A549 (cell line): ENCODE results near the gene ZDHHC11B. TPM values are rescaled to one million over a fixed set of nuclear protein-coding genes. Genes with fewer than 3 reads are reported as not detected.
"Not testable (repeated sequence)": the region's sequence is repeated elsewhere in the genome, so short reads cannot be mapped to it uniquely, and the experiment has no call there.

ENCODE experiments used
- ATAC-seq, 2 experiments: fragments of 200-7000 bp in 1 of 2; fragments of >200 bp in 1 of 2; cut with Nextera tagmentation in 1 of 2; cut with Tn5 transposase in 1 of 2; 3 replicates each; pipeline versions ENCODE4 v1.8.0 to v1.9.1; 2018 to 2020; ENCODE audit warnings: mild to moderate bottlenecking in 1 of 2, moderate library complexity in 1 of 2
- CTCF ChIA-PET: fragments of 300-600 bp; sonication (Branson Sonifier 250); formaldehyde crosslinking; extraction: SDS; loops from one replicate; lab custom pipeline; 2021; ENCODE audit warnings: antibody characterized with exemption, inconsistent platforms; lab: Yijun Ruan, JAX
- POLR2A ChIA-PET: fragments of 350-600 bp; formaldehyde crosslinking; extraction: SDS; loops from one replicate; lab custom pipeline; 2021; ENCODE audit warnings: antibody characterized with exemption, inconsistent platforms; lab: Yijun Ruan, JAX
- DNase-seq, 2 experiments: peaks; one replicate each; pipeline versions ENCODE4 v3.0.0 to v3.0.0-alpha.2; 2011 to 2016; ENCODE audit warnings: low read depth in 1 of 2, low spot score in 1 of 2
- FAIRE-seq: peaks from 2 replicates; lab custom pipeline; 2011; peaks lifted over from hg19 to GRCh38; lab: Jason Lieb, UNC
- H3K27ac ChIP-seq, 2 experiments: fragments of >200 bp; sonication (Bioruptor Twin); formaldehyde crosslinking; 3 replicates each; pipeline ENCODE4 v1.5.1; 2016 to 2017
- H3K4me1 ChIP-seq: fragments of >200 bp; sonication (Bioruptor Twin); formaldehyde crosslinking; 3 replicates; pipeline ENCODE4 v1.6.1; 2016
- H3K4me2 ChIP-seq: fragments of >200 bp; sonication (Bioruptor Twin); formaldehyde crosslinking; 3 replicates; pipeline ENCODE4 v1.6.1; 2016
- H3K4me3 ChIP-seq: fragments of >200 bp; sonication (Bioruptor Twin); formaldehyde crosslinking; 3 replicates; pipeline ENCODE4 v1.5.1; 2016
- H3K9me3 ChIP-seq: fragments of >200 bp; sonication (Bioruptor Twin); formaldehyde crosslinking; 3 replicates; pipeline ENCODE4 v1.6.1; 2016
- CBX8 ChIP-seq: fragments of 200-600 bp; sonication (generic); IDR thresholded peaks from 2 replicates; pipeline ENCODE4 v1.6.1; 2016
- CEBPB ChIP-seq, 2 experiments: fragments of >200 bp in 1 of 2; sonication (Bioruptor Twin) in 1 of 2; formaldehyde crosslinking in 1 of 2; IDR thresholded peaks; 2 replicates each; pipeline ENCODE4 v1.6.1; 2012 to 2016
- EHF ChIP-seq: fragments of 250-450 bp; sonication (Bioruptor Pico); IDR thresholded peaks from 2 replicates; pipeline ENCODE4 v1.5.0; 2020; ENCODE audit warnings: mild to moderate bottlenecking
- ELK1 ChIP-seq: fragments of 150-350 bp; IDR thresholded peaks from 2 replicates; pipeline ENCODE4 v1.6.1; 2014; ENCODE audit warnings: low read depth, mild to moderate bottlenecking, low read length
- FOSB ChIP-seq: fragments of 250-450 bp; sonication (Bioruptor Pico); IDR thresholded peaks from 2 replicates; pipeline ENCODE4 v1.5.0; 2020; ENCODE audit warnings: mild to moderate bottlenecking, moderate library complexity
- GATA3 ChIP-seq: IDR thresholded peaks from 2 replicates; pipeline ENCODE4 v1.6.1; 2012; ENCODE audit warnings: borderline replicate concordance
- HDAC2 ChIP-seq: fragments of 200-600 bp; sonication (generic); IDR thresholded peaks from 2 replicates; pipeline ENCODE4 v1.6.1; 2016
- HOXB13 ChIP-seq: fragments of 250-450 bp; sonication (Bioruptor Pico); IDR thresholded peaks from 2 replicates; pipeline ENCODE4 v1.5.0; 2020; ENCODE audit warnings: low read depth, mild to moderate bottlenecking, moderate library complexity
- POLR2A ChIP-seq: IDR thresholded peaks from 2 replicates; pipeline ENCODE4 v1.6.1; 2012; ENCODE audit warnings: mild to moderate bottlenecking, low read length
- POLR2AphosphoS2 ChIP-seq: conservative IDR thresholded peaks from 2 replicates; pipeline ENCODE4 v1.6.1; 2012; ENCODE audit warnings: low read length, improper control_type of control experiment, inconsistent platforms
- RNF2 ChIP-seq: fragments of 200-600 bp; sonication (generic); IDR thresholded peaks from 2 replicates; pipeline ENCODE4 v1.6.1; 2016; ENCODE audit warnings: low read depth, mild to moderate bottlenecking, antibody characterized with exemption, moderate library complexity, borderline replicate concordance
- SREBF2 ChIP-seq: fragments of 450-650 bp; IDR thresholded peaks from 2 replicates; pipeline ENCODE4 v1.6.1; 2014; ENCODE audit warnings: mild to moderate bottlenecking, moderate library complexity
- TFCP2L1 ChIP-seq: fragments of 250-450 bp; sonication (Bioruptor Pico); IDR thresholded peaks from 2 replicates; pipeline ENCODE4 v1.5.0; 2021; ENCODE audit warnings: mild to moderate bottlenecking
- ZSCAN20 ChIP-seq: fragments of 250-450 bp; sonication (Bioruptor Pico); IDR thresholded peaks from 2 replicates; pipeline ENCODE4 v1.8.0; 2022; ENCODE audit warnings: mild to moderate bottlenecking, moderate library complexity
- WGBS: methylation state at CpG from one replicate; pipeline ENCODE4 v1.1.6; 2017; ENCODE audit errors: missing lambda C conversion rate; 5-methylcytosine and 5-hydroxymethylcytosine counted together
- polyA plus RNA-seq, 4 experiments: library from polyadenylated mRNA; depleted of rRNA in 3 of 4; stranded (reverse); fragments of >200 nt; fragmentation: RNase III in 1 of 4; extraction: RNeasy Plus Mini Kit Qiagen cat#74134 plus additional on column Dnase treatment in 1 of 4; gene quantifications; 2 replicates in 3 of 4; 3 replicates in 1 of 4; pipeline ENCODE4 v1.2.3, GENCODE V29; 2011 to 2017
- TF ChIP-seq, protein P1 (sequence below): fragments of 450-650 bp; IDR thresholded peaks from 2 replicates; pipeline ENCODE4 v1.6.1; 2014; ENCODE audit warnings: antibody characterized with exemption

ZDHHC11B gene
- polyA plus RNA-seq, 2 of the 4 experiments (the other 2 are of a cell fraction): 0.18 to 1.0 TPM

GRCh38 chr5:773517-774264, 10.8 kb downstream of the ZDHHC11B start:
- CTCF ChIA-PET: no interaction called here
- no peak for DNase-seq
- no peak overlapping the region for H3K27ac ChIP-seq
- no peak overlapping the region for H3K4me2 ChIP-seq
- 66% methylated on average over 10 of the region's 12 CpGs for WGBS
- no peak for FAIRE-seq
- TF ChIP-seq ELK1 (no peak), HDAC2 (no peak), HOXB13 (CRISPR knock-in tag) (no peak), ZSCAN20 (CRISPR knock-in tag) (no peak), SREBF2 (no peak), CEBPB (IDR thresholded peaks at IDR 0.05) (no peak), POLR2A (no peak), TFCP2L1 (CRISPR knock-in tag) (no peak), RNF2 (no peak), EHF (no peak), FOSB (no peak), CBX8 (no peak), POLR2AphosphoS2 (no peak), GATA3 (no peak)
- TF ChIP-seq, protein P1, sequence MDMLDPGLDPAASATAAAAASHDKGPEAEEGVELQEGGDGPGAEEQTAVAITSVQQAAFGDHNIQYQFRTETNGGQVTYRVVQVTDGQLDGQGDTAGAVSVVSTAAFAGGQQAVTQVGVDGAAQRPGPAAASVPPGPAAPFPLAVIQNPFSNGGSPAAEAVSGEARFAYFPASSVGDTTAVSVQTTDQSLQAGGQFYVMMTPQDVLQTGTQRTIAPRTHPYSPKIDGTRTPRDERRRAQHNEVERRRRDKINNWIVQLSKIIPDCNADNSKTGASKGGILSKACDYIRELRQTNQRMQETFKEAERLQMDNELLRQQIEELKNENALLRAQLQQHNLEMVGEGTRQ: no peak
- POLR2A ChIA-PET: no interaction called here
- no peak overlapping the region for H3K4me3 ChIP-seq
- no peak for ATAC-seq
- H3K4me1 ChIP-seq: no peaks in the 10 kb centered on the region
- H3K9me3 ChIP-seq: no peaks in the 10 kb centered on the region

DNA sequence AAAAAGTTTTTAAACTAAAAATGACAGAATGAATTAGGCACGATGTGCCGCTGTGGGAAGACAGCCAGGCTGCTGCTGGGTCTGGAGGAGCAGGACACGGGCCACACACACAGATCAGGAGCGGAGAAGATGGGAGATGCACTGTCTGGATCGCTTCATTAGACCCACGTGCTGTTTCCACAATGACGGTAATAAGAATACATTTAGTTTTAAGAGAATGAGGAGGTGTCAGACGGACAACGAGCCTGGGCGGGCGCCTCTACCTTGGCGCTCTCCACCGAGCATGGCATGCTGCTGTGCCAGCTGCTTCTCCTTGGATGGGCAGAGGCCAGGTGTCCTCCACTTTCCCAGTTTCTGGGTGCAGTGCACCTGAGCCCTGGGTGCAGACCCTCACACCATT, 11.6 kb downstream of the ZDHHC11B start:
- H3K4me3 ChIP-seq, H3K4me2 ChIP-seq, H3K4me1 ChIP-seq, H3K9me3 ChIP-seq, DNase-seq, FAIRE-seq, ATAC-seq, H3K27ac ChIP-seq, POLR2A ChIA-PET, CTCF ChIA-PET: not testable (repeated sequence)
- 69% methylated on average over 13 of the region's 13 CpGs for WGBS

DNA sequence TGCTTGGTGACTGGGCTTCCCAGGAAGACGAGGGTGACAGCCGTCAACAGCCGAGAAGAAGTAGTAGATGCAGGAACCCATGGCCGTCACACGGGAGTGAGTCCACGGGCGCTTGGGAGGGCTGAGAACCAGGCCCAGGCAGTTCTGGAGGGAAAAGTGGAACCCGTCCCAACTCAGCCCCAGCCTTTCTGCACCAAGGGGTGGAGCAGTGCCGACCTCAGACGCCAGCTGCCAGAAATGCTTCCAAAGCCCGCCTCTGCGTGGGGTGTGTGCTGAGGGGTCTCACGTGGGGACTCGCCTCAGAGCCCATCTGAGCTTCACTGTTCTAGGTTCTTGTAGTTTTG, 12.0 kb downstream of the ZDHHC11B start:
- H3K27ac ChIP-seq, H3K4me2 ChIP-seq, H3K4me1 ChIP-seq, H3K4me3 ChIP-seq, H3K9me3 ChIP-seq, DNase-seq, POLR2A ChIA-PET, FAIRE-seq, CTCF ChIA-PET: not testable (repeated sequence)
- WGBS: 68% methylated on average over 7 of the region's 14 CpGs
- ATAC-seq: peak in 1 of 2 experiments; percentile 7; a peak in 2 of 6 replicates

DNA sequence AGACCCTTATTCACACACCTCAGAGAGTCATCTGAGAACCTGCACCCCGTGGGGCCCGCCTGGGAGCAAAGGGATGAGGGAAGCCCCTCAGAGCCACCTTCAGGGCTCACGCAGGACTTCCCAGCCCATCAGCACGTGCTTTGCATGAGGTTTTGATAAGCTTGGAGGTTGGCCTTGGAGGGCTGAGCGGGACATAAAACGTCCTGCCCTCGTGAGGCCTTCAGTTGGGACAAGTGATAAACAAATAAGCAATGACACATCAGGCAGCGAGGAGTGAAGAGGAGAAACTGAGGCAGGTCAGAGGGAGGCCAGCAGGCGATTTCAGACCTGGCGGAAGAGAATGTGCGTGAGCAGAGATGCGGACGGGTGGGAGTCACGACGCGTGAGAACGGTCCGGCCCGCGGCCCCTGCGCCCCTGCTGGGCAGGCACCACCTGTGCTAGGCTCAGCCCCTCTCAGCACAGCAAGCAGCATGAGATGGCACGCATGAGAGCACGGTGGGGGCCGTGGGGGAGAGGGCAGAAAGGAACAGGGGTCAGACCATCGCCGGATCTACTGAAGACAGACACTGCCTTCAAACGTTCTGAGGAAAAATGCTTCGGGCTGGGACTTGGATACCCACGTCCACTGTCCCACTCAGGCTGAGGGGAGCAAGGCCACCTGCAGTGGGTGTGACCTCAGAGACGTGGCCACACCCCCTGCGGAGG, 12.5 kb downstream of the ZDHHC11B start:
- H3K9me3 ChIP-seq, H3K4me3 ChIP-seq, ATAC-seq, DNase-seq, H3K4me2 ChIP-seq, POLR2A ChIA-PET, CTCF ChIA-PET, H3K27ac ChIP-seq, H3K4me1 ChIP-seq, FAIRE-seq: not testable (repeated sequence)
- 52% methylated on average over 13 of the region's 31 CpGs for WGBS

DNA sequence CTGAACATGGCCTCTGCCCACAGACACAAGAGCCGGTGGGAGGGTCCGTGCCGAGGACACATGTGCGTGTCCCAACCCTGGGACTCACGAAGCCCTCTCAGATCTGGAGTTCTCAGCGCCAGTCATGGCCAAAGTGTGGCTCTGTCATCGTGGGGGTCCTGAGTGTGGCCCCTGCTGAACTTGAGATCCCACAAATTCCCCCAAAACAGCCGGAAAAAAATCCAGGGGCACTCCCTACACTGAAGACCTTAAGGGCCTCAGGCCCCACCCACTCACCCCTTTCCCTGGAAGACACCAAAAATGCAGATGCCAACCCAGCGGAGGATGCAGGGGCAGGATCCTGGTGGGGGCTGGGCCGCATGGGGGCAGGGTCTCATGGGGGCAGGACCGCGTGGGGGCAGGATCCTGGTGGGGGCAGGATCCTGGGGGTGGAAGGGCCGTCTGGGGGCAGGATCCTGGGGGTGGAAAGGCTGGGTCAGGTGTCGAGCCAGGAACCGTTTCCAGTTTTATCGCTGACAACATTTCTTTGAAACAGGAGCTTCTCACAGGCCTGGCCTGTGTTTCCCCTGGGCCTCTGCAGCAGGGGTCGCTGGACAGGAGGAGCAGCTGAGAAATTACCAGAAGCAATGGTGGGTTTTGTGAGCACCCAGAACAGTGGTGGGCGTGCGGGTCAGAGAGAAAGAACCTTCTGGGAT, 13.3 kb downstream of the ZDHHC11B start:
- FAIRE-seq, CTCF ChIA-PET: not testable (repeated sequence)
- 65% methylated on average over 12 of the region's 19 CpGs for WGBS

GRCh38 chr5:770585-770984, 13.9 kb downstream of the ZDHHC11B start:
- H3K9me3 ChIP-seq, H3K4me3 ChIP-seq, H3K4me2 ChIP-seq, POLR2A ChIA-PET, DNase-seq, CTCF ChIA-PET, H3K27ac ChIP-seq, H3K4me1 ChIP-seq, FAIRE-seq: not testable (repeated sequence)
- ATAC-seq: peak in 1 of 2 experiments; percentile 3; a peak in 2 of 6 replicates
- WGBS: 81% methylated on average over 8 of the region's 10 CpGs

More for the DNA sequence above, 13.3 kb downstream of the ZDHHC11B start:
- DNase-seq, POLR2A ChIA-PET, H3K27ac ChIP-seq, H3K9me3 ChIP-seq, ATAC-seq, H3K4me2 ChIP-seq, H3K4me3 ChIP-seq, H3K4me1 ChIP-seq: not testable (repeated sequence)

DNA sequence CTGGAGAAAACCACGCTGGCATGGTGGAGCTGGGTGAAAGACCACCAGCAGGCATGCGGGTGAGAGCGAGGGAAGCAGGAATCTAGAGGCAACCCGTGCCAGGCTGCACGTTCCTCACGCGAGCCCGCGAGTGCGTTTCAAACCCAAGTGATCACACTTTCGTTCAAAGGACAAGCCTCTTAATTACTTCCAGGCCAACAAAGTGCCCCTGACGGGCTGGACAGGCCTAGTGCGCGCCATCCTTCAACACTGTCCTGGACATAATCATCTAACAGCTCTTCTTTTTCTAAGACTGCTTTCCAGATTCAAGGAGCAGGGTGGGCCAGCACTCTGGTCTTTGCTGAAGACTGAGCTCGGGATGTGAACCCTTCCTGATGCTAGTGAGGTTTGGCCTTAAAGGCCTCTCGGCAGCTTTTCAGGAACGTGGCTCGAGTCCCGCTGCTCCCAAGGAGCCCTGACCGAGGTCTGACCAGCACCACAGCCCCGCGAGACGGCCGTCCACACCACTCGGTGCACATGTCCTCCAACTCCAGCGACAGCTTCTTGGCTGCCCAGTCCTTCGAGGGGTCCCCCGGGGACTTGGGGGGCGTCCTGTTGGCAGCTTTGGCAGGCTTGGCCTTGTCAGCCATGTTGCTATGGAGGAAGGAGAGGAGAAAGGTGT, 14.9 kb downstream of the ZDHHC11B start:
- ATAC-seq, H3K9me3 ChIP-seq, DNase-seq, POLR2A ChIA-PET, H3K27ac ChIP-seq, H3K4me3 ChIP-seq, CTCF ChIA-PET, FAIRE-seq, H3K4me1 ChIP-seq, H3K4me2 ChIP-seq: not testable (repeated sequence)
- 77% methylated on average over 29 of the region's 29 CpGs for WGBS
